Activated CD4-positive, CD25-positive, alpha-beta regulatory T cell treated with anti-CD3 and anti-CD28 coated beads, Interleukin-2, amount 50 U/mL, for 72 hours (primary cell): ENCODE measurements around the gene GPR153.

Experiments
- DNase-seq: peaks from one replicate; pipeline ENCODE4 v3.0.0; 2021

The GPR153 gene

DNA sequence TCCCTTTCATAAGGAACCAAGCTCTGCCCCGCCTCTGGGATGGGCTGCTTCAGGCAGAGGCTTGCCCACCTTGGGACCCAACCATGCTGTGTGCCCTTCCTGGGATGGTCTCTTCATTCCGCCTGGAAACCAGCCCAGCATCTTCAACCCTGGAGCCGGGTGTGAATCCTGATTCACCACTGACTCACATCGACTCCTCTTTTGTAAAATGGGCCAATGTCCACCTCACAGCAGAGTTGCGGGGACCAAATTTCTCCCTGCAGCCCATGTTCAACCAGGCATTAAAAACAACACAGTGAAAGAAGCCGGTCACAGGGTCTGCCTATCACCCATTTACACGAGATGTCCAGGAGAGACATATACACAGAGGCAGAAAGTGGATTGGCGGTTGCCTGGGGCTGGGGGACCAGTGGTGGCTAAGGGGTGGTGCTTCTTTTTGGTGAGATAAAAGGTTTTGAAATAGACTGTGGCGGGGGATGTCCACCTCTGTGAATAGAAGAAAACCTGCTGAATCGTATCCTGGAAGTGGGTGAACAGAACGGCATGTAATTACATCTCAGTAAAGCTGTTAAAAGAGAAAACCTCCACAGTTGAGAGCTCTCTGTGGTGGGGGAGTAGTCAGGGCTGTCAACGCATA is 6.9 kb upstream of the GPR153 start:
- DNase-seq, result no peak

DNA sequence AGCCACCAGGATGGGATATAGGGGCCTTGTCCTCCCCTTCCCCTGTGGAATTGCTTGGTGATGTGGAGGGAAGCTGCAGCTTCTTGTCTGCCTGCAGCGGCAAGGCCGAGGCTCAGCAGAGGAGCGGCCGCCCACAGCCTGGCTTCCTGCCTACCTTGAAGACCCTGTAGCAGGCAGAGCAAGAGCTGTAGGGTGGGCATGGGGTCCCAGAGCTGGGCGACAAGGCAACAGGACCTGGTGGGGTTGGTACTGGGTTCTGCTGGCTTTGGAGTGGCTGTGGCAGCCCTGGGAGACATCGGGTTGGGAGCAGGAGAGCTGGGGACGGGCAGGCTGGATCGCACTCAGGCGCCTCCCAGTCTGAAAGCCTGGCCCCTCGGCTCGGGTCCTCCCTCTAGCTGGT is 5.7 kb upstream of the GPR153 start:
- no peak for DNase-seq

DNA sequence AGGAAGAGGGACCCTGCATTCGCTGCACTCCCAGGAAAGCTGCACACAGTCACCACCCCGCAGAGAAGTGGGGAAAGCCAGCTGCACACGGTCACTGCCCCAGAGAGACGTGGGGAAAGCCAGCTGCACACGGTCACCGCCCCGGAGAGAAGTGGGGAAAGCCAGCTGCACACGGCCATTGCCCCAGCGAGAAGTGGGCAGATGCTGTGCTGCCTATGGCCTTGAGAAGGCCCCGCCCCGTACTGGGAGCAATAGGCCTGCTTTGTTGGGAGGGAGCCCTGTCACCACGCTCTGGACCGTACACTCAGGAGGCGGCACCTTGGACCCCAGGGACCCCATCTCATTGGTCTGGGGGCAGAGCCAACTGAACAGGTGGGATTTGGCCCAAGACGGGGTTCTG is 4.3 kb upstream of the GPR153 start:
- DNase-seq, result no peak

DNA sequence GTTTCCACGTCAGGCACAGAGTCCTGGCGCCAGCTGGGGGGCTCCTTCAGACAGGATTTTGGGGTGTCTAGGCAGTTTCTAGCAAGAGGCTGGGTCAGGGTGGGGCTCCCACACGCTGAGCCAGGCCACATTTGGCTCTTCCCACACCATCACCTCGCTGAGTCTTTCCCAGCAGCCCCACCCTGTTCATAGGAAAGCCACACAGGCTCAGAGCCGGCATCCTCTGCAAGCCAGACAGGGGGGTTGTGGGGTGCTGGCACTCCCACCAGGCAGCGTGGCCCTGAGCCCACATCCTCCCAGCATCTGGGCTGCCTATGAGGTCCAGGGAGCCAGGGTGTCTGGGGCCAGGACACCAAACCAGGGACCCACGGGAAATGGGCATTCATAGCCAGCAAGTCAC is 2.8 kb upstream of the GPR153 start:
- DNase-seq, result no peak

DNA sequence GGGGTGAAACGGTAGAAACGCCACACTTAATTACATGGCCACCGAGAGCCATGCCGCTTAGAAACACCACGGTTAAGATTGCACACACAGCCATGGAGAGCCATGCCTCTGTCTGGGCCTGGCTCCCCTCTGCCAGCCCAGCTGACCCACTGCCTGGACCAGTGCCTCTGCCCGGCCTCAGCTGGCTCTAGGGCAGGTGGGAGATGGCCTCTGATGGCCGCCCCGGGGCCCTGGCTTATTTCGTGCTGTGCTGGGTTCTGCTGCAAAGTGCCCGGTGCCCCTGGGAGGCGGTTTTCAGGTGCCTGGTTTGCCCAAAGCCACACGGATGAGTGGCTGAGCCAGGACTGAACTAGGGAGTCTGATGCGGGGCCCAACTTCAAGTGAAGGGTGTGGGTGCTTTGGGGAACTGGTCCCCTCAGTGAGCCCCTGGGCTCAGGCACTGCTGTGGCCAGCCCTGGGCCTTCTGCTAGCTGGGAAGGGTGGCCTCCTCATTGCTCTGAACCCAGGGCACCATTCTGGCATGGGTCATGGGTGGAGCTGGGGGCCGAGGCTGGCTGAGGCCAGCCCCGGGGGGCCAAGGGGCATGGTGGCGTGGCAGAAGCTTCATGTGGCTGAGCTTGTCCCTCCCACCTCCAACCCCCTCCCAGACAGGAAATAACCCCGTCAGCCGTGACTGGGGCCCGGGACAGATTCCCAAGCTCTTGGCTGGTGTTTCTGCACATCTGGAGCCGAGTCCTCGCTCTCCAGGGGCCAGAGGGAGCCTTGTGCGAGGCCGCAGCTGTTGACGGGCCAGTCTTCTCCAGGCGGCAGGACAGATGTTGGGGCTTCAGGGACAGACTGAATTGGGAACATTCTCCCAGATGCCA is 1.9 kb upstream of the GPR153 start:
- no peak for DNase-seq

DNA sequence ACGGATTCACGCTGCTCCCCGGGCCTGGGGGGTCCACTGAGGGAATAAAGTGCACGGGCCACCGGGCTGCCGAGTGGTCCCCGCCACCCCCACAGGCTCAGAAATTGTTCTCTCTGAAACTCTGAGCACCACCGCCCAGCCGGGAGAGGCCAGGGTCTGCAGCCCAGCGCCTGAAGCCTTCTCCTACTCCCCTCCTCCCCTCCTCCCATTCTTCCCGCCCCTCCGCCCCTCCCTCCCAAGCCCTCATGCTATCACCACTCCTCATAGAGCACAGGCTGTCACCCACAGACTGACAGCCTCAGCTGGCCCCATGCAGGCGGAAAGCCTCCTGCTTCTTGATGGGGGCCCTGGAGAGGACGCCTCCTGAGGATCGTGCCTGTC is 707 bp upstream of the GPR153 start:
- DNase-seq, result no peak

DNA sequence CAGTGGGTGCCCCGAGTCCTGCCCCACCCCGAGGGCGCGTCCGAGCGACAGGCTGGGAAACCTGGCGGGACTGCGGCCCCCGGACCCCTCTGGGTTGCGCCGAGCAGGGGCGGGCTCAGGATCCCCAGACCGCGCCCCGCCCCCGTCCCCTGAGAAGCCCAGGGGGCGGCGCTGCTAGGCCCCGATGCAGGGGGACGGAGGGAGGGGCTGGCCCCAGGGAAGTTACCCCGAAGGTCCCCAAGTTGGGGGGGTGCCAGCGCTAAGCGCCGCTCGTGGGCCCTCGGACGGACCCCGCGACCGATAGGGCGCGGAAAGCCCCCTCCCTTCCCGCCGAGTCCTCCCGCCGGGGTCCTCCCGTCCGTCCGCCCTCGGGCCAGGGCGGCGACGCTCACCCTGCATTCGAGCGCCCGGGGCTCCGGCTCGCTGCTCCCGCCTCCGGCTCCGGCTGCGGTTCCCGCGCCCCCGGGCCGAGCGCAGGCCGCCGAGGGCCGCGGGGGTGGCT is 414 bp downstream of the GPR153 start:
- no peak for DNase-seq

DNA sequence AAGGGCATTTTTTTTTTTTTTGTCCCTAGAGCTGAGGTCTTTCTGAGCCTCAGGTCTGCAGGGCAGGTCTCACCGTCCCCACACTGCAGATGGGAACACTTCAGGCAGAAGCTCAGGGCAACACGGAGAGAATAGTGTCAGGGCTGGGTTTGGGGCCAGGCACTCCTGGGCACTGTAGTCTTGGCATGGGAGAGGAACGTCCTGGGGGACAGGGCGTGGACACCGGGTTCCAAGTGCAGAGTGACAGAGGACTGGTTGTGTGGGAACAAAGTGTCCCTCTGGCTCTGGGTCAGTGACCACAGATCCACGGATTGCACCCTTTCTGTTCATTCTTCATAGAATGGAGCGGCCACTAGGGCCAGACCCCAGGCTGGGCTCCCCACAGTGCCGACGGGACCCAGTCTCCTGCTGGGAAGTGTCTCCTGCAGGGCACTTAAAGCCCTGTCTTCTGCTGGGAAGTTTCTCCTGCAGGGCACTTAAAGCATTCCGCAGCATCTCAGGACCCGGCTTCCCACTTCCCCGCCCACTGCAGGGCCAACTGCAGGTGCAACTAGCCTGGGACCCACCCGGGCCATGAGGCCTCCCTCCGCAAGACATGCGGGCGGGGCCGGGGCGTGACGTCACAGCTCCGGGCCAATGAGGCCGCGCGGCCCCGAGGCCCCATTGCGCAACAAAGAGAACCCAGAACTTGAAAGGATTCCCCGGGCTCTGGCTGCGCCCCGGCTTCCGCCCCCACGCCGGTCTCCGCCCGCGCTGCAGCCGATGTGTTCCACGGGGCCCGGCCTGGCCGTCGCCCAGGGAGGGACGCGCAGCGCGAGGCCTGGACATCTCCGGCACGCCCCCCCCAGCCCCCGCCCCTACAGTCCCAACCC is 1.2 kb downstream of the GPR153 start:
- peak; percentile 74 for DNase-seq

DNA sequence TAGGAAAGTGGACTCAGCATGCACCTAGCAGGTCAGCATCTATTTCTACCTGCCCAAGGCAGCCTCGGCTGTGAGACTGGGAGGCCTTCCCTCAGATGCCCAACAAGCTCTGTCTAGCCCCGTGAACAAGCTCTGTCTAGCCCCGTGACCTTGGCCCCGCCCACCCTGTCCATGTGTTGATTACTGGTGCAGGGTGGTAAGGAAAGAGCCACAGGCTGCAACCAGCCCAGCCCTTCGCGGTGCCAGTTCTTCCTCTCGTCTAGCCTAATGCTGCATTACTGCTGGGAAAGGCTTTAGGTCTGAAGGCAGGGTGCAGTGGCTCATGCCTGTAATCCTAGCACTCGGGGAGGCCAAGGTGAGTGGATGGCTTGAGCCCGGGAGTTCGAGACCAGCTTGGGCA is 2.2 kb downstream of the GPR153 start:
- no peak for DNase-seq

DNA sequence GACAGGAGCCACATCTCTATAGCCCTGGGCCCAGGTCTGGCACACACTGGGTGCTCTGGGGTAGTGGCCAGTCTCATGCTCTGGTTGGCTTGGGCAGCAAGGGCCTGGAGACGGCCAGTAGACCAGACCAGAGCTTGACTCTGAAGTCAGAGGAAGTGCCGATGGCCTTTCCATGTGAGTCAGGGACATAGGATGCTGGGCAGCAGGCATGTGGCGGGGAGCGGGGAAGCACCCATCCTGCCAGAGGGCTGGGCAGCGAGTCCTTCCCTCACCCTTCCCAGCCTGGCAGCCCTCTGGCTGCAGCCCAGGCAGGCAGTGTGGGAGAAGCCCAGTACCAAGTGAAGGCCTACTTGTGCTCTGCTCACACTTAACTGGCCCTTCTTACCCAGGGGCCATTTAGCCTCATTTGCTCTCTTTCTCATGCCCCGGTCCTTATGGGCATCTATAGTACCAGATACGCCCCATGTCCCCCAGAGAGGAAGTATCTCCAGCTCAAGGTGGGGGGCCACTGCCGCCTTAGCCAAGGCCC is 3.3 kb downstream of the GPR153 start:
- no peak for DNase-seq

DNA sequence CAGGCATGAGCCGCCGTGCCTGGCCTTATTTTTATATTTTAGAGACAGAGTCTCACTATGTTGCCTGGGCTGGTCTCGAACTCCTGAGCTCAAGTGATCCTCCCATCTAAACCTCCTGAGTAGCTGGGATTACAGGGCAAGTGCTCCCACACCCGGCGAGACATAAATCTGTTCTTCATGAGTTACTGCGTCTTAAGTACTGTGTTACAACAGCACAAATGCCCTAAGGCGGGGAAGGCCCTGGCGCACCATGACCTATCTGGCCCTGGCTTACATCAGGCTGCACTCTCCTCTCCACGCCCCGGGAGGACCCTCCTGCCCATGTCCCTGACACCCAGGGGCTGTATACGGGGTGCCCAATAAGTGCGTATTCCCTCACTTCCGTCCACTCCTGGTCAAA is 4.3 kb downstream of the GPR153 start:
- no peak for DNase-seq

DNA sequence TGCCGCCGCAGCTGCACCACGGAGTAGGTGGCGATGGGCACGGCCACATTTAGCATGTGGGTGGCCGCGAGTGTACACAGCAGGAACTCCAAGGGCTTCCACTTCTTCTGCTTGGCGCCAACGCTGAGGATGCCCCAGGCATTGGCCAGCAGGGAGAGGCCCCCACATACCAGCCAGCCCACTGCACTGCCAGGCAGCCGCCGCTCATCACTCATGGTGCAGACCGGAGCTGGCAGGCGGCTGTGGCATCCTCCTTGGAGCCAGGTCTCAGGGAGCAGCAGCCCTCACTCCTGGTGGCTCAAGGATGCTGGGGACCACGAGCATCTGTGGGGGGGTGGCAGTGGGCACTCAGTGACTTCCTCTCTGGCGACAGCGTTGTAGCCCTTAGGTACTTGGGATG is 6.2 kb downstream of the GPR153 start:
- no peak for DNase-seq

DNA sequence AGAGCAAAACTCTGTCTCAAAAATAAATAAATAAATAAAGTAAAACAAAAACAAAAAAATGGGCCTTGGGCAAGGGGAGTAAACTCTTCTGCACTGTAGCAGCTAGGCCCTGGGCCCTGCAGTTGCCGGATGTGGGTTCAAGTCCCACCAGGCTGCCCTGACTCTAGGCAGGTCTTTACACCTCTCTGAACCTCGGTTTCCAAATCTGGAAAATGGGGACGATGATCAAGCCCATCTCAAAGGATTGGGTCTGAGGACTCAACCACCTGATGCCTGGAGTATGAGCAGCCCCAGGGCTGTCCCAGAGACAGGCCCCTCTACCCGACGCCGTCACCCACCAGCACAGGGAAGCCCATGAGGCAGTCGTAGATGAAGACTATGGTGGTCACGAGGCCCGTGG is 7.5 kb downstream of the GPR153 start:
- DNase-seq, result no peak

DNA sequence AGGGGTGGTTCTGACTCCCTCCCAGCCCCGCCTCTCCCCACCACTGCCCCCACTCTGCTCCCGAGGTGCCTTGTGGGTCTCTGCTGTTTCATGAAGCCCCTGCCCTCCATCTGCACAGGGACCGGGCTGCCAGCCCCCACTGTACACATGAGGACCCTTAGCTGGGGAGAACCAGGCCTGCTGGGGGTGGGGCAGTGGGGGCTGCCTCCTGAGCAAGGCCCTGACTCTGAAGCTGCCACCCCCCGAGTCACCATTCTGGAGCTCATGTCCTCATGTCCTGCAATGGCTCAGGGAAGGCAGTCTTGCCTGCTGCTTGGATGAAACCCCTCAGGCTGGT is 8.6 kb downstream of the GPR153 start:
- DNase-seq, result no peak

DNA sequence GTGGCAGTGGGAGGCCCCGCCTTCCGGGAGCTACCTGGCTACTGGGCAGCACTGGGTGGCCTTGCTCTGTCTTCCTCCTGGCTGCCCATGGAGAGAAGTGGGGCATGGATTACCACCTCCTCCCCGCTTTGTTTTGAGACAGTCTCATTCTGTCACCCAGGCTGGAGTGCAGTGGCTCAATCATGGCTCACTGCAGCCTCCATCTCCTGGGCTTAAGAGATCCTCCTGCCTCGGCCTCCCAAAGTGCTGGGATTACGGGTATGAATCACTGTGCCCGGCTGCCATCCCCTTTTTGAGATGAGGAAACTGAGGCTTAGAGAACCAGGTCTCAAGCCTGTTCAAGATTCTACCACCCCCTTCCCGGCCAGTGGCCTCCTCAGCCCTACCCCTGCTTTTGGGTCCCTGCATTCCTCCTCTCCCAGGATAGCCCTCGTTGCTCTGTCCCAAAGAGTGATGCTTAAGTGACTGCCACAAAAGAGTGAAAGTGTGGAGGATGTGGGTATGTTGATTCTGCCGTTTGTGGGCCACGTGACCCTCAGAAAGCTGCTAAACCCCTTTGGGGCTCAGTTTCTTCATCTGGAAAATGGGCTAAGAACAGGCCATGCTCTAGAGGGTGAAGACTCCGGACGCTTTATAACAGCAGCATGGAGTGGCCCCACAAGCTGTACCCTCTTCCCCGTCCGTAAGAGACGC is 9.1 kb downstream of the GPR153 start:
- DNase-seq, result no peak

DNA sequence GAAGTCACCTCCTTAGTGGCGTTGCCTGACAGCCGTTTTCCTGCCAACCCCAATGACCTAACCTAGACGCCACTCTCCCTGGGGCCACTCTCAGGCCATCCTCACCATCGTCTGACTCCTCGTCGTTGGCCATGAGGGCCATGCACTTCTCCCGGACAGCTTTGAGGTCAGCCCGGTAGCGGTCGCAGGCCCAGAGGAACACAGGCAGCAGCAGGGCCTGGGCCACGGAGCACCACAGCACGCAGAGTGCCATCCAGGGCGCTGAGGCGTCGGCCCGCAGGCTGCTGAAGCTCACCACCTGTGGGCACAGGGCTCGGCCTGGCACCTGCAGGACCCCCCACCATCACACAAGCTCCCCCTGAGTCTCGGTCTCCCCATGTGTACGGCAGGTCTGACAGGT is 9.7 kb downstream of the GPR153 start:
- DNase-seq, result no peak

DNA sequence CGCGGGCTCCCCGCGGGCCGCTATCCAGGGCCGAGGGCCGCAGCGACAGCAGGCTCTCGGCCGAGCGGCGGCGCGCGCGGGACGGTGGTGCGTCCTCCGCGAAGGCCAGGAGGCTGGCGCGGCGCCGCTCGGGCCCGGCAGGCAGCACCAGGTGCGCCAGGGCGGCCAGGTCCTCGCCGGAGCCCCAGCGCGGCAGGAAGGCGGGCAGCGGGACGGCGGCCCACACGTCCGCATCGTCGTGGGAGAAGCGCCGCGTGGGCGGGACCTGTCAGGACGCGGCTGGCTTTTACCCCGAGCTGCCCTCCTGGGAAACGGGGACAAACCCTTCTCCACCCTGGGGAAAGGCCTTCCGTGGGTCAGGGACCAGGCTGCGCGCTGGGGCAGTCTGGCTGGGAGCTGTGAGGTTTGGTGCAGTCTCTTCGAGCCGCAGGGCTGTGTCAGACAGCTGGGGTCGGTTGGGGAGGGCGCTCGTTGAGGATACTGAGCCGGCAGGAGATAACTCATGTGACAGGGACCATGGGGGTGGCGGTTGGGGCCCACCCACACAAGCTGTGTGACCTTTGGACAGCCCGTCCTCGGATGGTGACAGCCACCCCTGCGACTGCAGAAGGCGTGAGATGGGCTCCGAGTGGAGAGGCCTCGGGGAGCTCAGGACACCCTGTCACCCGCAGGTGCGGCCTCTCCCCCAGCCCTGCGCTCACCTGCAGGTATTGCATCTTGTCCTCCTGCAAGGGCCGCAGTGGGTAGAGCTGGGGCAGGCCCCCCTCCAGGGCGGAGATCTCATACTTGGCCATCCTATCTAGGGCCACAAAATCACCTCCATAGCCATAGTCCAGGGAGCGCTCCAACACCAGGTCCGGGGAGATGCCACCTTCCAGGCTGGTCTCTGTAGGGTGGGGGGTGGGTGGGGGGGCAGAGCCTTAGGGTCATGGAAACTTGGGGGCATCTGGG is 10.9 kb downstream of the GPR153 start:
- no peak for DNase-seq

DNA sequence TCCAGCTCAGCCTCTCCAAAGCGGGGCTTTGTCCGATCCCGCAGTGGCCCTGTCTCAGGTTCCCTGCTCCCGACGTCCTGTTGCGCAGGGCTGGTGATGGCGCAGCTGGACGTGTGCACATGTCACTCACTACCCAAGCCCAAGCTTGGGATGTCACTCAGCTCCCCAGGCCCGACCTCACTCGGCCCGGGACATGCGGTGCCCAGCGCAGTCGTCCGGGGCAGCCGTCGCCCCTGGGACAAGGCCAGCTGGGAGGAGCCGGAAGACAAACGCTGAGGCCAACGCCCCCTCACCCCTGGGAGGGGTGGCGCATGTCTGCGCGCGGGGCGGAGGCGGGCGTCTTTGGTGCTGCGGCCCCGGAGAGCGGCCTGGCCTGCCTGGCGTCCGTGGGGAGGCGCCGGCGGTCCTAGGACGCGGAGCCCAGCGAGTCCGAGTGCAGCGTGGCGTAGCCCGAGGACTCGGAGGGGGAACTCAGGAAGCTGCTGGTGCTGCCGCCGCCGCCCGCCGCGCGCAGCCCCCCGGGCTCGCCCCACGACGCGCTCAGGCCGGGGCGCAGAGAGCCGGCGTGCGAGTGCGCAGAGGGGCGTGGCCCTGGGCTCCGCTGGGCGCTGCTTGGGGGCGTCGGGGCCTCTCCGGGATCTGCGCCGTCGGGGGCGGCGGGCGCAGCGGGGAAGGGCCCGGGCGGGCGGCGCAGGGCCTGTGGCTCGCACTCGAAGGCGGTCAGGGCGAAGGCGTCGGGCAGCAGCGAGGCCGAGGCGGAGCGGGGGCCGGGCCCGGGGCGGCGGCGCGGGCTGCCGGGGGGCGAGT is 11.8 kb downstream of the GPR153 start:
- no peak for DNase-seq

DNA sequence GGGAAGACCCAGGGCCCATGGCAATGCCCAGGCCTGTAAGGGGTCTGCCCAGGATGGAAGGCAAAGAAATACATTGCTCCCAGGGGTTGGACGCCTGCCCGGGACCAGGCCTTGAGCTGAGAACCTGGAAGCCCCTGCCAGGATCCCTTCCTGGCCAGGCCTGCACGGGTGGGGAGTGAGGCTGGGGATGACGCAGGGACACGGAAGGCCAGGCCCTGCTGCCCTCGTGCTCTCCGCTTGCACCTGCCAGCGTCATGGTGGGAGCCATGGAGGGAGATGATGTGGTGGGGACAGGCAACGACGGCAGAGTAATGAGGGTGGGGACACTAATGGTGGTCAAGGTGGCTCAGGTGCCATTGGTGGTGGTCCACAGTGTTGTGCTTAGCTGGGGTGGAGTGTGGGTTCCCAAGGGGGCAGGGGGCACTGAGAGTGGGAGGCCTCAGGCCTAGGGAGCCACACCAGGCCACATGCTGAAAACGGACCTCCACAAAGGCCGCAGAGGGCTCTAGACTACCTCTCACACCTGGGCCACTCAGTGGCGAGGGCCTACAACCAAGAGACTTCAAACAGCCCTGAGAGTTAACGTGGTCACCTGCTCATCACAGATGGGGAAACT is 12.6 kb downstream of the GPR153 start:
- no peak for DNase-seq

DNA sequence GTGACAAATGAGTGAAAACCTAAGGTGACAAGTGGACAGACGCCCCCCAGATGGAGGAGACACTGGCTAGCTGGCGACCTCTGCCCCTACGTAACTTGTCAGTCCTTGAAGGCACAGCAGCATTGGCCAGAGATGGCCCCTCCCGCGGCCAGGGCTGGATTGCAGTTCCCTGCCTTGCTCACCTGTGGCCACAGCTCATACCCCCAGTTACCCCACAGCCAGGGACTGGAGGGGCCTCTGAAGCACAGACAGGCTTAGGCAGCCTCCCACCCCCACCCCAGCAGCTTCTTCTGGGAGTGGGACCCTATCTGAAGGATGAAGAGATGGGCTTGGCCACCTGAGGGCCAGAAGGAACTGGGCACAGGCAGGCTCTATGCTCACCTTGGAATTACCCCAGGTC is 13.2 kb downstream of the GPR153 start:
- DNase-seq, result no peak
